ENCODE measurements around the gene SNRNP48.

Gene SNRNP48, protein sequence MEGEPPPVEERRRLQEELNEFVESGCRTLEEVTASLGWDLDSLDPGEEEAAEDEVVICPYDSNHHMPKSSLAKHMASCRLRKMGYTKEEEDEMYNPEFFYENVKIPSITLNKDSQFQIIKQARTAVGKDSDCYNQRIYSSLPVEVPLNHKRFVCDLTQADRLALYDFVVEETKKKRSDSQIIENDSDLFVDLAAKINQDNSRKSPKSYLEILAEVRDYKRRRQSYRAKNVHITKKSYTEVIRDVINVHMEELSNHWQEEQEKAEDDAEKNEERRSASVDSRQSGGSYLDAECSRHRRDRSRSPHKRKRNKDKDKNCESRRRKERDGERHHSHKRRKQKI

DNA sequence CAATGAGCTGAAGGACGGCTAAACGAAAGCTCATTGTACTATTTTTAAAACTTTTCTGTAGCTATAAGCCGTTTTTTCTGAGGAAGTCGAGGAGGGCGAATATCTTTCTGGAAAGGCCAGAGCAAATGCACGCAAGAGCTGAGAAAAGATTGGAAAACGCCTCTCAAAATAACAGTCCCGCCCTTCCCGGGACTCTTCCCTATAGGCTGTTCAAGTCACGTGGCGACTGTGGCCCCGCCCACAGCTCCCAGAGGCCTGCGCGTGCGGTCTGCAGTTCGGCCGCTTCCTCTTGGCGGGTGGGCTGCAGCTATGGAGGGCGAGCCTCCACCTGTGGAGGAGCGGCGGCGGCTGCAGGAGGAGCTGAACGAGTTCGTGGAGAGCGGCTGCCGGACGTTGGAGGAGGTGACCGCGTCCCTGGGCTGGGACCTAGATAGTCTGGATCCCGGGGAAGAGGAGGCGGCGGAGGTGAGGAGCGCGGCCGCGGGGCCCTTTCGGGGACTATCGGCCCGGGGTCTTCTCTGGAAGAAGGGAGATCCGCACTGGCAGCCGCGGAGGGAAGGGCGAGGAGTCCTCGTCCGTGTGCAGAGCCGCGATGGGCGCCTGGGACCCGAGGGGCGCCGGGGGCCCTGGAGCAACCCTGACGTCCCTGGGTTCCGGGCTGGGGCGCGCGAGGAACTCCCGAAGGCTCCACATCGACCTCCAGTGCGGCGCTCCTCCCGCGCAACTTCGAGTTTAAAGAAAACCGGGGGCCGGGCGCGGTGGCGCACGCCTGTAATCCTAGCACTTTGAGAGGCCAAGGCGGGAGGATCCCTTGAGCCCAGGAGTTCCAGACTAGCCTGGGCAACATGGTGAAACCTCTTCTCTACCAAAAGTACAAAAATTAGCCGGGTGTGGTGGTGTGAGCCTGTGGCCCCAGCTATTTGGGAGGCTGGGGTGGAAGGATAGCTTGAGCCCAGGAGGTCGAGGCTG is at the start of gene SNRNP48:
SNRNP48 (plus strand) TSS at position 250 of the 969 bp plus-strand sequence; CDS start at position 310, 60 bp downstream.
- DNase-seq = peak; percentile 82

DNA sequence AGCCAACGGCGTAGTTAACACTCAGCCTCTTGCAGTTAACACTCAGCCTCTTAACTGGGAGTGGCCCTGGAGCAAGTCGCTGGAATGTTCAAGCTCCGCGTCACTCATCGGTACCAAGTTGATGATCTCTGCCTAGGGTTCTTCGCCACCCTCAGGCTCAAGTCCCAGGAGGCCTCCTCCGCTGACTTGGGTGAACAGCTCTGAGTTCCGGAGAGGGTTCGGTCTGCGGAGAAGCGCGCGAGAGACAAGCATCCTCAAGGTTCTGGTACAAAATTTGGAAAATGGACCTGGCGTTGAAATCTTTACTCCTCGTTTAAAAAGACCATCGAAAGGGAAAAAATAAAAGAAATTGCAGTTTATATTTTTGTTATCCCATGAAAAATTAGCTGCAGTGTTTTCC is 49.4 kb upstream of the SNRNP48 start:
- no peak for DNase-seq

DNA sequence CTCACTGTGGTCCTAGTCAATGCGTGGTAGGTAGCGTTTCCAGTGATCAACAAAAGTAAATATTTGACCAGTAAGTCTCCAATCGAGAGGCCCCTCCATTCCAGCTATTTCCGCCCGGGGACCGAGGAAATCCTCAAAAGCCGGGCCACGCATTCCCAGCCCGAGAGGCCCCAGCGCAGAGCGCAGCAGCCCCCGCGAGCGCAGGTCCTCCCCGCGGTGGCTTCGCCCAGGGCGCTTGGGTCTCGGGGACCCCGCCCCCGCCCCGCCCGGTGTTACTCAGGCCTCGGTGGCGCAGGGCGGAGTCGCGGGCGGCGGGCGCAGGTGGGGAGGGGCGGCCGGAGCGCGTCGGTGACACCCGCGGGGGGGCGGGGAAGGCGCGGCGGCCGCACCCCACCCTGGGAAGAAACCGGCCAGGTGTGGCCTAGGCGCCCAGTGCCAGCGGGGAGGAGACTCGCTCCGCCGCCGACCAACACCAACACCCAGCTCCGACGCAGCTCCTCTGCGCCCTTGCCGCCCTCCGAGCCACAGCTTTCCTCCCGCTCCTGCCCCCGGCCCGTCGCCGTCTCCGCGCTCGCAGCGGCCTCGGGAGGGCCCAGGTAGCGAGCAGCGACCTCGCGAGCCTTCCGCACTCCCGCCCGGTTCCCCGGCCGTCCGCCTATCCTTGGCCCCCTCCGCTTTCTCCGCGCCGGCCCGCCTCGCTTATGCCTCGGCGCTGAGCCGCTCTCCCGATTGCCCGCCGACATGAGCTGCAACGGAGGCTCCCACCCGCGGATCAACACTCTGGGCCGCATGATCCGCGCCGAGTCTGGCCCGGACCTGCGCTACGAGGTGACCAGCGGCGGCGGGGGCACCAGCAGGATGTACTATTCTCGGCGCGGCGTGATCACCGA is 48.6 kb upstream of the SNRNP48 start, which contains the start of gene DSP:
DSP (plus strand) TSS at position 497 of the 890 bp plus-strand sequence; CDS start at position 742, 245 bp downstream.
- no peak for DNase-seq

DNA sequence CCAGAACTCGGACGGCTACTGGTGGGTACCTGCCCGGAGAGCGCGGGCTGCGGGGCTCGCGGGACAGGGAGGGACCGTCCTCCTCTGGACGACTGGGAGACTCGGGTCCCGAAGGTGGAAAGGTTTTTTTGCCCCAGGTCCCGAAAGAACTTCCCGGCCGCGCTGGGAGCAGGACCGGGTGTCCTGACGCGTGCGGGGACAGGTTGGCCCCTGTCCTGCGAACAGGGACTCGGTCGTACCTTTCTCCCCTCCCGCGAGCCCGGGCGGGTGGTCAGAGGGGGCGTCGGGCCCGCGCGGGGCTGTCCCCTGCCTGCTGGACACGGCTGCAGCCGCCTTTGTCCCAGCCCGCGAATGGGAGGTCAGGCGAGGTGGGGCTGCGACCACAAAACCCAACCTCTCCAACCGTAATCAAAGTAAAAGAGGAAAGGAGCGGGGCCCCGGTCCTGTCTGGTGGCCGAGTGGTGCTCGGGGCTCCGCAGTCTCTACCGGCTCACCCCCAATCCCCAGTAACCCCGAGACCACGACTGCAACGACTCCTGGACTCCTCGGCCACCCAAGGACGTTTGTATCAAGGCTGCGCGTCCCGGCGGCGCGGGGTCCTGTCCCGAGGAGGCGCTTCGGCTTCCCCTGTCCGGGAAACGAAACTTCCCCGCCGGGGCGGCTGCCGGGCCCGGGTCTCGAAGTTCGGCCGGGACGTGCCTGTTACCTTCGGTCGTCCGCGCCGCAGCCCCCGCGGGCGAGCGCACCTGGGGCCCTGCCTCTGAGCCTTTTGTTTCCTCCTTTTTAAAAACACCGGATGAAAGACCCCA is 47.7 kb upstream of the SNRNP48 start:
- no peak for DNase-seq

DNA sequence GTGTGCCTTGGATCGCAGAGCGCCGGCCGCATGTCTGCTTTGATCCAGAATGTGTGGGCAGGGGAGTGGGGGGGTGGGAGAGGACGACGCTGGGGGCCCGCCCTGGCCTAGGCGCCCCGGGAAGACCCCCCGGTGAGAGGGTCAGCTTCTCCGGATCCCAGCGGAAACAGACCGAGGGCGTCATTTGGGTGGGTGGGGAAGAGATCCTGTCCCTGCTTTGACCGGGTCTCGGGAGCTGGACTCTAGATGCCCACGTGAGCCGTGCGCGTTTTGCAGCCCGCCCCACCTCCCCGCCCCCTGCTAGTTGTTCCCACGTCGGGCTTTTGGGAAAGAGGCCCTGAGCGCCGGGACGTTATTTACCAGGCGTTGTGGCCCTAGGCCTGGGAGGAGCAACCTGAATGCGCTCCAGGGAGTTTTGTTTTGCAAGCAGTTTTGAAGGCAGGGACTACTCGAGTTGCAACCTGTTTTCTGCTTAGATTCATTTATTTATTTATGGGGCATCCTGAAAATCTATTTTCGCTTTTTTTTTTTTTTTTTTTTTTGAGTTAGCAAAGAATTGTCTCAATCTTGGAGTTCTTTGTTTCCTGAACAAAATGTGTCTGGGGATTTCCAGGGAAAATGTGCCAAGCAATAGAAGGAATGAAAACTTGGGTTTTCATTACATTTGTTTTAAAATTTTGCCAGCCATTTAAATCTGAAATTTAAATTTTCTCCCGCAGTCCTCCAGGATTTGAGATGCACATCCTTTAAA is 46.9 kb upstream of the SNRNP48 start:
- no peak for DNase-seq

DNA sequence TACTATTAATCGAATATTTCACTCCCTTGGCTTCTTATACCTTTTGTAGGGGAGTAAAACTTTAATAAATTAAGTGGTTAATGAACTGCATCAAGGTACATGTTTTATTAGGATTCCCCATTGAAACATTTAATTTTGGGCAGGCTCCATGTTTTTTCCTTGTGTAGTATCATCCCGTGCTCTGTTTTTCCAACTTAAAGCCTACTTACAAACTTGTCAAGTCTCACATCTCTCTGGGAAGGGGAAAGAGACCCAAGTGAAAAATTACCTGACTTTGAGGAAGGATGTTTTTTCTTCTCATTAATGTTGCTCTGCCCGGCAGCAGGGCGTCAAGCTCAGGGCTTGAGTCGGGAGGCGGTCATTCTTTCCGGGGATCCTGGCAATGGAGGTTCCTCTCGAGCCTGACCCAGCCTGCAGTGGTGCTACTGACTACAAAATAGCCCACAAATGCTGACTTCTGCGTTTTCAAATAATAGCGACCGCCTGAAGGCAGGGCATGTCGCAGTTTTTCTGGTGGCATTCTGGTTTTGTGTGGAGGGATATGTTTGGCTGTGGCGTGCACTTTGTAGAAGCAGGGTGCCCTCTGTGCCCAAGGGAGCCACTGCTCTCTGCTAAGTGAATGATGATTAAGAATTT is 46.1 kb upstream of the SNRNP48 start:
- DNase-seq = no peak

DNA sequence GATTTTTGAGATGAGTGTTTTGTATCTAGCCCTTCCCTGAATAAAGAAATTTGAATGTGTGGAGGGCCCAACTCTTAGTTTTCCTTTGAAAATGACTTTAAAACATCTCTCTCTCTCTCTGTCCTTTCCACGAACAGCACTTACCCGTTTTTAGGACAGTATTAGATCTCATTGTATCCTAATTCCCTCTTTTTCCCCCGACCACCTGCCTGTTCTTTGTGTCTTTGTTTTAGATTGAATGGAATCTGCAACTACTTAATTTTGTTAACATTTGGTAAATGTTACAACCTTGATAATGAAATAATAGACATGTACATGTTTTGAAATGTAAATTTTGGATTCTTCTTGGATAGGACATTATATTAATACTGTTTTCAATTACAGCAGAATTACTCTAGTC is 45.4 kb upstream of the SNRNP48 start:
- no peak for DNase-seq

DNA sequence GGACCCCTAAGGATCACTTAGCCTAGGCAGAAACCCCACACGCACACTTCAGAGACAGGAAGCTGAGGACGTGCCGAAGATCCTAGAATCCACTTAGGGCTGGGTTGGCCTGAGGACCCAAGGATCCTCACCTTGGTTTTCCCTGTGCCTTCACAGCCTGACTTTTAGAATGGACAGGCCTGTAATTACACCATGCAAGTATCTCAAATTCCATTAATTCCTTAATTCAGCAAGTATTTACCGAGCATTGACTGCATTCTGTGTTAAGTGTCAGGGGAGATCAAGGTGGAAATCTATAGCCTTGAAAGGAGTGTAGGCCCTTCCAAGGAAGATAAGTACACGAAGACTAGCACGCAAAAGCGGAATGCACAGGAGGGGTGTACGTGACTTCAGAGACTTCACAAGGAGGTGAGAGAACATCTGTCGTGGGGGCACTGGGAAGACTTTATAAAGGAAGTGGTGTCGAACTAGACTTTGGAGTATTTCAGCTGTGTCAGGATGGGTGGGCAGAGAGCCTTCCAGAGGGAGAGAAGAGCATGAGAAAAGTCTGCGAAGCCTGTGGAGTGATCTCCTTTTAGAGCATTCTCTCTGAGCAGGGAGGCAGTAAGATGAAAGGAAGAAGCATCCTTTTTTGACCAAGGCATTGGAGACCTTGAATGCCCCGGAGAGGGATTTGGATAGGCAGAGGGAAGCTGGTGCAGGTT is 44.5 kb upstream of the SNRNP48 start:
- DNase-seq = no peak

DNA sequence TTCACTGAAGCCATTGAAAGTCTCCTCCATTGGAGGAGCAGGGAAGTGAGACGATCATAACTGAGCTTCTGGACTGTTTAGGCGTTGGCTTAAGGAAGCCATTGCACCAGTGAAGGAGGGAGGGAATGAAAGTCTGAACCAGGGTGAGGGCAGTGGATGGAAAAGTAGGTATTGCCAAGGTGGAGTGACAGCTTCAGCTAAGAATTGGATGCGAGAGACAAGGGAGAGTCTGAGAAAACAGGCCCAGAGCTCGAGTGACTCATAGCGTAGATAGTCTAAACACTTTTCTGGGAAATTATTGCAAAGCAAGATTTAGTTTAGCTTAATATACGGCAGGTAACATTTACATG is 44.0 kb upstream of the SNRNP48 start:
- no peak for DNase-seq

DNA sequence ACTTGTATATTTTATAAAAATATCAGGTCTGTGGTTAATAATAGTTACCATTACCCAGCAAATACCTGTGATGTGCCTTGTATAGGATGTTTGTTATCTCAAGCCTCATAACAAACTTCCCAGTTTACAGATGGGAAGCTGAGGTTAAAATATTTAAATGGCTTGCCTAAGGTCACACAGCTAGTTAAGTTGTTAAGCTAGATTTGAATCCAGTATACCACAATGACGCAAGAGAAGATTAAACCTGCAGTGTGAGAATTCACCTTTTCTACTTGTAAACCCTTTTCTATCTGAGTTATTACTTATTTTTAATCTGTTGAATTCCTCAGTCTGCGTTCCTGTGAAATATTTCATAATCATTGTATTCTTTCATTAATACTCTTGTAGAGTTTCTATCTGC is 43.6 kb upstream of the SNRNP48 start:
- DNase-seq = no peak

DNA sequence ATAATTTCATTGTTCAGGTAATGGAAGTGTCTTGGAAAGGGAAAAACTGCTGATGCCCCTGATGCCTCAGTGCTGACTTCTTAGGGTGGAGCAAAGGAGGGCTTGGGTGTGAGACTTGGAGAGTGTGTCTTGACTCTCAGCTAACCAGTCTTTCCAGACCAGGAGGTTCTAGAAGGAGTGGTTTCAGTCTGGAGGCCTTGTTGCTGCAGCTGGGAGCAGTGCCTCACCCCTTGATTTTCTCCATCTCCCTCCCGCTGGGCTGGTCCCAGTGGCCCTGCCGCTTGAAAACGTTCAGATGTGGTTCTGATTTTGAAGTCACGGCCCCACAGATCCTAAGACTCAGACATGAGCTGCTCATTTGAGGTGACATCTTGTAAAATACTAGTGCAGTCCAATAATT is 43.1 kb upstream of the SNRNP48 start:
- DNase-seq = no peak

DNA sequence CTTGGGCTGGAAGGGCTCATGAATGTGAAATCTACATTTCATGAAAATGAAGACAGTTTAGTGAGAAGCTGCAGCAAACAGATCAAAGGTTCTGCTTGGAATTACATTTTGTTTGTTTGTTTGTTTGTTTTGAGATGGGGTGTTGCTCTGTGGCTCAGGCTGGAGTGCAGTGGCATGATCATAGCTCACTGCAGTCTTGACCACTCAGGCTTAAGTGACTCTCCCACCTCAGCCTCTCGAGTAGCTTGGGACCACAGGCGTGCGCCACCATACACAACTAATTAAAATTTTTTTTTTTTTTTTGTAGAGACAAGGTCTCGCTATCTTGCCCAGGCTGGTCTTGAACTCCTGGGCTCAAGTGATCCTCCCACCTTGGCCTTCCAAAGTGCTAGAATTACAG is 42.7 kb upstream of the SNRNP48 start:
- DNase-seq = no peak

DNA sequence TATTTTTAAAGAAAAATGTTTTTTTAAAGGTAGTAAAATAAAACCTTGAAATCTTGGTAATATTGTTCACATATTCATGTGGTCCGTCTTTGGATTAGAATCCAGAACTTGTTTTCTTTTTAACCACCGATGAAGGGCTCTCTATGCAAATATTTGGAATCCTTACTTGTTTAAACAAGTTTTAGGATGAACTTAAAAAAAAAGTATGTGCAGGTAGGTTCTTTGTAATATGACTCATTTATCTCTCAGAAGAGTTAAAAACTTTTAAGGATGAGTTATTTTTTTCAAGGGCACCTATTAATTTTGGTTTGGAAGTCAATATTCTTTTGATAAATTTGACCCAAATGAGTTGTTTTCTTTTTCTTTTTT is 39.6 kb upstream of the SNRNP48 start:
- no peak for DNase-seq

DNA sequence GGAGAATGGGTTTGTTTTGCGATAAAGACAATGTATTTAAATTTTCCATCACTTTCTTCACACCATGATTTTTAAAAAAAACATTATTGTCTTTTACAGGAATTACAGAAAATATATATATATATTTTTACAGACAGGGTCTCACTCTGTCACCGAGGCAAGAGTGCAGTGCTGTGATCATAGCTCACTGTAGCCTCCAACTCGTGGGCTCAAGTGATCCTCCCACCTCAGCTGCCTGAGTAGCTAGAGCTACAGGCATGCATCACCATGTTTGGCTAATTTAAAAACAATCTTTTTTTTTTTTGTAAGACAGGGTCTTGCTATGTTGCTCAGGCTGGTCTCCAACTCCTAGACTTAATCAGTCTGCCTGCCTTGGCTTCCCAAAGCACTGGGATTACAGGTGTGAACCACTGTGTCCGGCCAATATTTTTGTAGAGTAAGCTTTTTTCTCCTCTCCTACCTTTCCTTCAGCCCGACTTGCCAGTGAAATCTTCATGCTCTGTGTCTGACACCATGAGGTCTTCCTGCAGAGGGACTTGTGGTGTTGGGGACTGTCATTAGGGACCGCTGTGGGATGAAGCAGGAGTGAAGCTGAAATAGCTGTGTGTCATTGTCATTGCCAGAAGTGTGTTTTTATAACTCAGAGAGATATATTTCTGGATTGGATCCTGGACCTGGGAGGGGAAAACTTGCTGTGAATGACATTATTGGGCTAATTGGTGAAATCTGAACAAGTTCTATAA is 35.3 kb upstream of the SNRNP48 start:
- DNase-seq = no peak

DNA sequence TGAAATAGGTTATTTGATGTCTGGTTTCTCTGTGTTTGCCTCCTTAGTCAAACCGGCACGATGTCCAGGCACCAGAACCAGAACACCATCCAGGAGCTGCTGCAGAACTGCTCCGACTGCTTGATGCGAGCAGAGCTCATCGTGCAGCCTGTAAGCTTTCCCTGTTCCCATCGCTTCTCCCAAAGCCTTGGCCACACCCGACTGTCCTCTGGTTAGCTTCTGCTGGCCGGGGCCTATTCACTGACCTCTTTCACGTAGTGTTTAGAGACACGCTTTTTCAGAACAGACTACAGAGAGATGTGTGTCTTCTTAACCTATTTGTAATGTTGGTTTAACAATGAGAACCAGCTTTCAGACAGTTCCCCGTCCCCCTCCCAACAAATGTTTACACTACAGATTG is 34.3 kb upstream of the SNRNP48 start:
- no peak for DNase-seq

DNA sequence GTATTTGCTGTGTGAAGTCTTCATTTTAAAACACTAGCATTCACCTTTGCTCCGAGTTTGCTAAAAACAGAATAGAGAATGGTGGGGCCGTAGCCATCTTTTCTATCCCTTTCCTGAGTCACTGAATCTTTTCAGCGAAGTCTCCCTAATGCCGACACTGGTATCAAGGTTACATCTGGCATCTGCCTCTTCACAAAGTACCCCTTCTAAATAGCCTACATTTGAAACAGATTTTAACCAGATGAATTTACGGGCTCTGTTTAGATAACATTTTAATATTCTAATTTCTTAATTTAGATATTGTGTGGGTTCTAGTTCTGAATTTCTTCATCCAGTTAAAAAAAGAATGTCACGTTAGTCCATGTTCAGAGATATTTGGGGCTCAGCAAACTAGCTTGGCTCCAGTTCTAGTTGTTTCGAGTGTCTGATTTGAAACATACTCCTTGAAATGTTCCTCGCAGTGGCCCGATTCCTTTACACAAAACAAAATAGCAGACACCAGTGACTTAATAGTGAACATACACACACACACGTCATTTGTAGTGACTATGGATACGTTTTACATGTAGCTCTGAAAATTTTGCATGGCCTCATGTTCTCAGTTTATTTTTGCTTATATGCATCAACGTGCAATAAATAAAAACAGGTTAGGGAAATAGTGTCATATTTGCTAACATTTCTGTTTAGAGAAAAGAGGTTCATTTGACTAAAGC is 33.4 kb upstream of the SNRNP48 start:
- no peak for DNase-seq

DNA sequence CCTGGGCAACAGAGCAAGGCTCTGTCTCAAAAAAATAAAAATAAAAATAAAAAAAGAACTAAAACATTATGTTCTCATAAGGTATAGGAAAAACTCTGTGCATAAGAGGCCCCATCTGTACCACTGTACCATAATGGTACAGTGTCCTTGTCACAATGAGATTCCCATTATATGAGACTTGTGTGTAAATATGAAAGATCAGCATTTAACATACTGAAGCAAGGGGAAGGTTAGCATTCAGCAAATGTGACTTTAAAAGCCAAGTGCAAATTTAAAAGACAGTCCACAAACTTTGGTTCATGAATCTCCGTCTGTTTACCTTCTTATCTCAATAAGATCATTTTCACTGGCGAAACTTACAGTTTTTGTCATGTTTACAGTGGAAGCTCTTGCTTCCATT is 32.3 kb upstream of the SNRNP48 start:
- DNase-seq = no peak

DNA sequence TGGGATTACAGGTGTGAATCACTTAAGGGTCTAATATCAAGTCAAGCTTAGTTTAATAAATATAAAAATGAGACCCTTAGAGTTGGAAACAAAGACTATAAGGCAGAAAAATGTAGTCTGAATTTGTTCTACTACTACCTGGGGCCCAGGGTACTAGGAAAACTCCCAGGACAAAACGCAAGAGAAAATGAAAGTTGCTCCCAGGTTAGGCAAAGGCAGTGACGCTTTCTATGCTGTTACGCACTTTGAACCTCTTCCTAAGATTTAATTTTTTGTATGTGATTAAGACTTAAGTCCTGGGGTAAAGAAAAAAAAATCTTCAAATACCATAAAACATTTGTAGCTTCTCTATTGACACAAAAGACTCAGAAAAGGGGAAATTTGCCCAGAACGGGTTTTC is 31.2 kb upstream of the SNRNP48 start:
- no peak for DNase-seq

DNA sequence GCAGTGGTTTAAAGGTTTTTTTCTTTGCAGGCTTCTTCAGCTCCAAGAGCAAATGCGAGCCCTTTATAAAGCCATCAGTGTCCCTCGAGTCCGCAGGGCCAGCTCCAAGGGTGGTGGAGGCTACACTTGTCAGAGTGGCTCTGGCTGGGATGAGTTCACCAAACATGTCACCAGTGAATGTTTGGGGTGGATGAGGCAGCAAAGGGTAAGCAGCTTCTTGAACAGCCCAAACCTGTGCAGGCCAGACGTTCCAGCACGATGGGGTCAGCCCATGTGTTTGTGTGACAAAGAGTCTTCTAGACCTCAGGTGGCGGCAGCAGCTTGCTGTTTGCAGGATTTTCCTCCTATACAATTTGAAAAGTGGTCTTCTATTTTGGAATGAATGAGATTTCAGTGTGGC is 30.8 kb upstream of the SNRNP48 start:
- DNase-seq = no peak

Measured in DMS 273 treated with DMSO at 0.1 percent for 48 hours (cell line).